HG03565 (cell line): ENCODE results near the gene PHKA2.

Source experiments
- ATAC-seq: cut with Tn5 transposase; IDR thresholded peaks from one replicate; pipeline ENCODE4 v1.9.1; 2021; ENCODE audit warnings: mild to moderate bottlenecking, moderate library complexity; ENCODE audit not compliant: unreplicated experiment

The PHKA2 gene

DNA sequence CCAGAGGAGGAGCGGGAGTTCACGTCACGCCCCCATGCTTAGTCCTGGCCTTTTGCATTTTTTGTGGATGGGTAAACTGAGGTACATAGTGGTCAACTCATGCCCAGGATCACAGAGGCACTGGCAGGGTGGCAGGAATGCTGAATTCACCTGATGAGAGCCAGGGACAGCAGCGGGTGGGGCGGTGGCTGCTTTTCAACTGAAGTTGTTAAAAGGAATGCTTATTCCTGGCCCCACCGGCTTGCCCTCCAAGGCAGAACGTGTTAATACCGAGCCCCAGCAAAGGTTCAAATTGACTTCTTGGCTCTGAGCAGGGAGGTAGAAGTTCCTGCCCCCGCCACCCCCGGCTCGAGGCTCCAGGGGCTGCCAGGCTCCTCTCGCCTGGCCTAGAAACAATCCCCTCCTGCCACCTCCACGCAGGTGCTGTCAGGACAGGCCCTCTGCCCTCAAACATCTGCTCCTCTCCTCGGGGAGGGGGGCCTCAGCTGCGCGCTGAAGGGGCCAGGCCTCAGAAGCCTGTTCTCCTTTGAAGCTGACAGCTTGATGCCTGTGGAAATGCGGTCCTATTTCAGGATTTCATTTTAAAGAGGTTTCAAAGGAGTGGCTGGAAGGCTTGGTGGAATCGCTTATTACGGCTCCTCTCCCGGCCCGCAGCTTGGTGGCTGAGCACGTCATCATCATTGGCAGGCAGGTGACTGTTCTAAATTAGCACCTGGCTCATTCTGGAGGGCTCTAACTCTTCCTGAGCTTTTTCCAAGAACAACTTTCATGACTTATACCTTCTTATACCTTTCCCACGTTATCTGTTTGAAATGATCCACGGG, 93.0 kb downstream of the PHKA2 start:
- no peak for ATAC-seq

DNA sequence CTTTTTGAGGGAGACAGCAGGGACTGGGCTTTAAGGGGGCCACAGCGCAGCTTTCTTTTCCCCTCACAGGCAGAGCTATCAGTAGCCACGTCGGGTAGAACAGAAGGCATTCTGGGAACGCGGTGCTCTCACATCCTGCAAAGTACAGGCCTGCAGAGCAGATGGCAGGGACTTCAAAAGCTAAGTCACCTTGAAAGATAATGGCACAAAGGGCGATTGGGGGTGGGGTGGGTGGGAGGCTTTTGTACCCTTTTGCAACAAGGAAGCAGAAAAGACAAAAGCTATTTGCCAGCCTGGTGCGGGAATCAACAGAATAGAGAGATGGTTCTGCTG, 93.9 kb downstream of the PHKA2 start:
- ATAC-seq: no peak

DNA sequence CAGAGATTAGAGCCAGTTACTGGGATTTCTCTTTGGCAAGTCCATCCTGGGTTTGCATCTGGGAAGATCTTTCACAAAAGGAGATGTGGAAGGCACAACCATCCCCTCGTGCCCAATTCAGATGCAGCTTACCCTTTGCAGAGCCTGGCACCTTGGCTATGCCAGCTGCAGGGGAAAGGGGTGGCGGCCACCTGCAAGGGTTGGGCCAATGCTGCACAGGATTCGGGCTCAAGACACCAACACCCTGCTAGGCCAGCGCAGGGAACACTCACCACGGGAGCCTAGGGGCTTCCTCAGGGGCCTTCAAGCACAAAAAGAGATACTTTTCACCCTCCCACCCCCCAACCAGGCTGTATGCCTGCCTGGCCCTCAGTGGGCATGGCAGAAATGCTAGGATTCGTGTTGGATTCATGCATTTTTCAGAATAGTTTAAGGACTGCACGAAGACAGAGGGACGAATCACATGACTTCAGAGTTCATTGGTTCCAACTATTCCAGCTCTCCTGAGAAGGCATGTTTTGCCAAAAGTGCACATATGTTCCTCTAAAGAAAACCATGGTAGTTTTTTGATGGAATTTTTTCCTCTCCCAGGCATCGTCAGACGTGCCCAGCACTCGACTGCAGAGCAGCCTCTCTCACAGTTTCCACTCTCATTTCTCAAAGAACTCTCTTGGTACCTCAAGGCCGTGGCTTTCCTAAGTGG, 94.4 kb downstream of the PHKA2 start:
- ATAC-seq: no peak

DNA sequence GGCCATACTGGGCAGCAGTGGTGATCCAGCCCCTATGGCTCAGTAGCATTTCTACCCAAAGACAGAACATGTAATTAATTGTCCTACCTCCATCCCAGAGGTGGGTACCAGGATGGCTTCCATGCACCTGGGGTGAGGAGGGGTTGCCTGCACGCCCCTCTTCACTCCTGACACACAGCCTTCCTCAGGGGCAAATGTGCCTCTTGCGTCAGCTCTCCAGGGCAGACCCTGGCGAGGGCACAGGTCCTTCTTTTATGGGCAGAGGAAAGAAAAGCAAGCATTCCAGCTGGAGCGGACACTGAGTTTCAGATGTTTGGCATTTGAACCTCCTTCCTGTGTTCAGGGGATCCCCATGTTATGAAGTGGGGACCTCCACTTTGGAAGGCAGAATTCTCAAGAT, 95.6 kb downstream of the PHKA2 start:
- ATAC-seq: no peak

DNA sequence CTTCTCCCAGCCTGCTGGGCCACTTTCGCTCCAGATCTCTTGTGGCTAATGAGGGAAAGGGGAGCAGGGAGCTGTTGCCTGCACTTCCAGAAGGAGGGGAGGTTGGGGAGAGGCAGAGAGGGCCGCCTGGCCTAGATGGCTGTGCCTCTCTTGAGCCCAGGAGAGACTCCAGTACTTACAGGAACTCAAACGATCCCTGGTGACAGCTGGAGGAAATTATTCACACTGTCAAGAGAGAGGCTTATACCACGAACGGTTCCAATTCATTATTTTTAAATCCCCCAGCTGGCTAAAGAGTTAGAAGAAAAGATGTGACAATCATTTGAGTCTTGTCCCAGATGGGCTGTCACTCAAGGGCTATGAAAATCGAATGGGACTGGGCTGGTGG, 96.1 kb downstream of the PHKA2 start:
- no peak for ATAC-seq

DNA sequence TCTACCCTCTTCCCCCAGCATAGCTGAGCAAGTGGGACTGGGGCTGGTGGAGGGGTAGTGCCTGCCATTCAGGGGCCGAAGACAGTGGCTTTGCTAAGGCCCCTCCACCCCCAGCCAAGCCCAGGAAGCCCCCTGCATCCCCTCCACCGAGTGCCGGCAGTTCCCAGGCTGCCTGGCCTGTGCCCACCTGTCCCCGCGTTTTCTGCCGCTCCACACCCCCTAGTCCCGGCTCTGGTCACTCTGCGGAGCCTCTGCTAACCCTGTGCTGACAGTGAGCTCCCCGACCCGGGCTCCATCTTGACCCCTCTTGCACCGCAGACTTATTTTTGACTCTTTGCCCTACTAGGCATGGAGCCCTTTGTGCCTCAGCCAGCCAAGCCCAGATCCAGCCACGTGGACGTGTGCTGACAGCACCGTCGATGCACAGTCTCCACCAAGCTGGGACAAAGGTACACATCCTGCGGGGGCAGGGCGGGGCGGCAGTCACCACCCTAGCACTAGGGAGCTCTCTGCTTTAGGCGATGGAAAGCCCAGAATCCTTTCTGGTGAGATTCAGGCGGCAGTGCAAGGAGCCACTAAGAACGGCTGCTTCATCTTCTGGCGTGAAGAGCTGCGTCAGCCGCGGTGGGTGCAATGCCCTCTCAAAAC, 96.6 kb downstream of the PHKA2 start:
- ATAC-seq: no peak

DNA sequence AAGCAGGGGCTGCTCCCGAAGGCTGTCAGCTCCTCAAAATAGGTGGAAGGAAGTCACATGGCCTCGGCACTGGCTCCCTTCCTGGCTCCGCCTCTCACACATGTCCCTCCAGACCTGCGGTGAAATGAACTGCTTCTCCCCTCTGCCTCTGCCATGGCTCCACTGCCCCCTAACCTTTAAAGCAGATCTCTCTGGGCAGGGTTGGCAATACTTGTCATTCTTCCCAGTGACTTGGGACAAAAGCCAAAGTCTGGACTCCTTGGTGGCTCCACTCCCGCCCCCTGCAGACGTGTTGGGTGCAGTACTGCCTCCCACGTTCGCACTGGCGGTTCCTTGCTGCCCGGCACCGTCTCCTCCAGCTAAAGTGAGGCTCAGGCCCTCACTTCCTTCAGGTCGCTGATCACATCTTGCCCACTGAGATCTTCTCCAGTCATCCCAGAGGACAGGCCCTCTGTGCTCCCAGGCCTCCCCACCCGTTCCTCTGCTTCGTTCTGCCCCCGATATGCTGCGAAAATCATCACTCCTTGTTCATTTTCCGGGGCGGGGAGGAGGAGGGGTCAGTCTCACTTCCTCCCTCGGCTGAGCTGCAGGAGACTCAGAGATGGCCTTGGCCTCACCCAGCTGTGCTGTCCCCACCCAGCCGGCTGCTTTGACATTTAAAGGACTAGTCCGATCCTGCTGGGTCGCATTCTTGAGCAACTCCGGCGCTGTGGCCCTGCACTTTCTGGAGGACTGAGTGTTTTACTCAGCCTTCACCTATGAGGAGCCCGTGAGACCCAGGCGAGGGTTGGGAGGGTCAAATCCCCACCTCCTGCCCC, 97.4 kb downstream of the PHKA2 start:
- peak; percentile 62 for ATAC-seq

DNA sequence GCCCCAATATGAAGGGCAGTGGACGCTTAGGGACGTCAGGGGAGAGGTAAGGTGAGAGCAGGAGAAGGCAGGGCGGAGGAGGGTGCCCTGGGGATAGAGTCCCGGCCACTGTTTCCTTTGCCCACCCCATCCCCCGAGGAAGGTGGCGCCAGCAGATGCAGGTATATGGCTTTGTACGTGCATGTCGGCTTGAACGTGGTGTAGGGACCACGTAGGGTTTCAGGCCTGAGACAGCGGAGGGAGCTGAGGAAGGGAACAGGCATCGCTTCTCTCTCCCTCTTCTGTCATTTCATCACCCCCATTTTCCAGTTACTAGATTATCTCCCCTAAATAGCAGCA, 97.9 kb downstream of the PHKA2 start:
- ATAC-seq: peak; percentile 14

DNA sequence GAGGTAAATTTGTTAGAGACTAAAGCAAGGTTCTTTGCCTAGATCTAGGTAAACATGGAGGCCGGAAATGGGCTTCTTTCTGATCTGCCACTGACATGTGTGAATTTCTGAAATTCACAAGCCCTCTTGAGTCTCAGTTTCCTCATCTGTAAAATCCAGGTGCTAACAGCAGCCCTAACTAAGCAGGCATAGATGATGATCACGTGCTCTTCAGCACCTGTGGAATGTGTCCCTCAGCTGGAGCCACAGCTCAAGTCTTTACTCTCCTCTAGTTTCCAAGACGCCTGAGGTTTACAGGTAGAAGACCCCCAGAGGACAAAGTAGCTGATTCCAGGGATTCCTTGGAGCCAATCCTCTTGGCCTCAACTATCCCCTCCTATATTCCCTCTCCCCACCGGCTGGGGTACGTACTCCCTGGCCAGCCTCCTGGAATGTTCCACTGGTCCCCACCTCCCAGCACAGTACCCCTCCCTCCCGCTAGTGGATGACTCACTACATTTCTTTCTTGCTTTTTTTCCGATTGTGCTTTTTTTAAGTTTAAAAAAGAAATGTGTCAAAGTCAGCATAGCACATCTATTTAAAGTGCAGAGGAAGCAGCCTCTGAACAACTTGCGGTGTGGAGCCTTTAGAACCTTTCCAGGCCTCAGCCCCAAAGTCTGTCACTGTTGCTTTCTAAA, 98.4 kb downstream of the PHKA2 start:
- ATAC-seq: no peak

DNA sequence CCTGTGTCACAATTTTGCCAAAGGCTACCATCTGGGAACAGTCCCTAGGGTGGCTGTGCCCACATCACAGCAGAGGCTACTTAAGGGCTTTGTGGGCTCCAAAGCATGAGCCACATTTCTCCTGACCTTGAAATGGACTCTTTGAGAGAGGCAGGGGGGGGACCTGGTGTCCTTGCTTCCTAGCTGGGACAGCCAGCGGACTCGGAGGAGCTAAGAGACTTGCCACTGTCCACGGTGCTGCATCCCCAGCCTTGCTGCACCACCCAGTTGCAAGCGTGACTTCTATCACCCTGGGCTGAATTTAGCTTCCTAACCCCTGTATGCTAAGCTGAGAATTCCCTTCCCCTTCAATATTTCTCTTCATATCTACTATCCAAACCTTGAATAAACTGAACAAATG, 99.0 kb downstream of the PHKA2 start:
- ATAC-seq: no peak

DNA sequence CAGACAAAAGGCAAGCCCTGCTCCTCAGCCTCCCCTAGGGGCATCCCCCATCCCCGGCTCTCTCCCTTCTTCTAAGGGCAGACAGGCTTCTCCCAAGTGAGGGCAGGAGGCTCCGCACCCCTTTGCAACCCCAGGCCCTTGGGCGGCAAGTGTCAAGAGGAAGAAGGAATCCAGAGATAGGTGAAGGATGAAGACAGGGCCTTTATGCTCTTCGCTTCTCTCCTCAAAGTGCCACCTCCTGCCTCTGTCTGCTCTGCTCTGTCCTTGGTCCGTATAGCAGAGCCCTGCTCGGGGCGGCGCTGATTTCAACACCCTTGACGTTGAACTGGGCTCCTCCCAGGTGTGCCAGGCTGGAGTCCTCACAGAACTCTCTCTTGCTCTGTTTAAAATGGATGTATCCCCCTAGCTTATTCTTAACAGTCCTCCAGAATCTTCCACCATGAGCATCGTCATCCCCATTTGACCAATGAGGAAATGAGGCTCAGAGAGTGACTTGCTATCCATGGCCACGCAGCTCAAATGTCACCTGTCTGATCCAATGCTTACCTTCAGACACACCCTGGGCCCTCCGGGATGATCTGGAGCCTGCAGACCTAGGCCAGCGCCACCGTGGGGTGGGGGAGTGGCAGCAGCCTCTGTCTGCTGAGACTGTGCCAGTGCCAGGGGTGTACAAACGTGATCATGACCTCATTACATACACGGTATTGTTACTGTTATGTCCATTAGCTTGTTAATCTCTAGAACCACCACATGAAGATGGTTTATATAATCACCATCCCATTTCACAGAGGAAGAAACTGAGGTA, 99.8 kb downstream of the PHKA2 start:
- no peak for ATAC-seq

DNA sequence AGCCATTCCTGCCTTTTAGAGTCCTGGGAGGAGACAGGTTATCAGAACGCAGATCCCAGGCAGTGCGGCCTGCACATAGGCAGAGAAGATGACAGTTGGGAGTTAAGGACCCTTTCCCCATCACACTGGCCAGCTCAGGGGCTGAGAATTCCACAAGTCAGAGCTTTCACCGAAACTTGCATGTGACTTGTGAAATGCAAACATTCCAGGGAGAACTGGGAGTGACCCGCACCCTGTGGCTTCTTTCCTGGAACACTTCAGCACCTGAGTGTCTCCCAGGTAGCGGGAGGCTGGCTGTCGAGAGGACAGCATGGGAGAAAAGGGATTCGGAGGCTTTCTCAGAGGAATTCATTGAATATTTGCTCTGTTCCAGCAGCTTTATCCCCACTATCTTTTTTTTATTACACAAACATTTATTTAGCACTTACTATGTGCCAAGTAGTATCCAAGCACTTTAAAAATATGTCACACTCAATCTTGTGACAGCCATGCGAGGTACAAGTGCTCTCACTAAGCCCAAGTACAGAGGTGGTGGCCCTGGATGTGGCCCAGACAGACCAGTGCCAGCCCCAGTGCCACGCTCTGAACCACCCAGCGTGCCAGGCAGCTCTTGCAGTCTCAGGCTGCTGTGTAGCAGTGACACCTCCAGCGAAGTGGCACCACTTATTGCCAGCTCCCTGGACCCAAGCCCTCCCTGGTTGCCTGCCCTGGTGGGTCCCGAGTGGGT, 100.5 kb downstream of the PHKA2 start:
- no peak for ATAC-seq

DNA sequence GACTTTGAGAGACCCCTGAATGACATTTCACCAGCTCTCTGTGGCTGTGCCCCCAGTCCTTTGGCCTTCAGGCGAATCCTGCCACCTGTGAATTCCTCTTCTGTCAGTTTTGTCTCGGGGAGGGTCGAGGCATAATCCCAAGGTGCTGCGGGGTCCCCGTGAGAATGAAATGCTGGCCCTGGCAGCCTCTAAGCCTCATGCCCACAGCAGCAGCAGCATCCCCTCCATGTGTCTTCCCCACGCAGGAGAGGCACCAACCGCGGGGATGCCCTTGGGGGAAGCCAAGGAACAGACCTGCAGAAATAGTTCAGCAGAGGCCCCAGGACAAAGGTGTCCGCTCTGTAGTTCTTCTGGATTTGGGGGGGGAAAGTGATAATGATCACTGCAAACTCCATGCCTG, 104.8 kb downstream of the PHKA2 start:
- no peak for ATAC-seq

DNA sequence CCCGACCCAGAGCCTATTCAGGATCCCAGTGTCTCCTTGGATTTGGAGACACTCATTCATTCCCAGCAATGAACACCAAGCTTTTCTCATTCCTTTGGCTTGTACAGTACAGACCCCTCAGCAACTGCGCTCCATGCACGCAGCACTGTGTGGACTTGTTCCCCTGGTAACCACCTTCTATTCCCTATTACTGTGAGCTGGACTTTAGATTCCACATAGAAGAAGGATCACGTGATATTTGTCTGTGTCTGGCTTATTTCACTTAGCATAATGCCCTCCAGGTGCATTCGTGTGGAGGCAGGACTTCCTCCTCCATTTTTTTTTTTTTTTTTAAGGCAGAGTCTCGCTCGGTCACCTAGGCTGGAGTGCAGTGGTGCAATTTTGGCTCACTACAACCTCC, 106.4 kb downstream of the PHKA2 start:
- no peak for ATAC-seq

DNA sequence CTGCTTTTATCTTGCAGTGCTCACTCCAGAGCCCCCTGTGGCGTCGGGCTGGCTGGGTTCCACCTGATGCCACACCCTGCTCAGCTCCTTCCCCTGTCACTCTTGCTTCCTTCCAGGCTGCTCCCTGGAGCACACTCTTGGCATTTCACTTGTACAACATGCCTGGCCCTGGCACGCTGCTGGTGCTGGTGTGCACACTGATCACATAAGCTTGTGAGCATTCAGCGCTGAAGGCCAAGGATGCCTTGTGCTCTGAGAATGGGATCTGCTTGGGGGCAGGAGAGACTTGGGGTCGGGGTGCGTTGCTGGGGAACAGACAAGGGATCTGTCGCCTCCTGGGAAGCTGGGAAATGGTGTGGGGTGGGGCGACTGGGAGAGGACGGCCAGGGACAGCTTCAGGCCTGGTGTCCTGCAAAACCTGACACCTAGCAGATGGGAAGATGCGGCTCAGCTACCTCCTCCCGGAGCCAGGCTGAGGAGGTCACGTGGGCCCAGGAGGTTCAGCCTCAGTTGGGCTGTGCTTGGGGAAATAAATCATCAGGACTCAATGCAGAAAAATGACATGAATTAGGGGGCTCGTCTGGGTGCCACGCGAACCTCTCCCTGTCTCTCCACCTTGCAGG, 108.5 kb downstream of the PHKA2 start:
- no peak for ATAC-seq

DNA sequence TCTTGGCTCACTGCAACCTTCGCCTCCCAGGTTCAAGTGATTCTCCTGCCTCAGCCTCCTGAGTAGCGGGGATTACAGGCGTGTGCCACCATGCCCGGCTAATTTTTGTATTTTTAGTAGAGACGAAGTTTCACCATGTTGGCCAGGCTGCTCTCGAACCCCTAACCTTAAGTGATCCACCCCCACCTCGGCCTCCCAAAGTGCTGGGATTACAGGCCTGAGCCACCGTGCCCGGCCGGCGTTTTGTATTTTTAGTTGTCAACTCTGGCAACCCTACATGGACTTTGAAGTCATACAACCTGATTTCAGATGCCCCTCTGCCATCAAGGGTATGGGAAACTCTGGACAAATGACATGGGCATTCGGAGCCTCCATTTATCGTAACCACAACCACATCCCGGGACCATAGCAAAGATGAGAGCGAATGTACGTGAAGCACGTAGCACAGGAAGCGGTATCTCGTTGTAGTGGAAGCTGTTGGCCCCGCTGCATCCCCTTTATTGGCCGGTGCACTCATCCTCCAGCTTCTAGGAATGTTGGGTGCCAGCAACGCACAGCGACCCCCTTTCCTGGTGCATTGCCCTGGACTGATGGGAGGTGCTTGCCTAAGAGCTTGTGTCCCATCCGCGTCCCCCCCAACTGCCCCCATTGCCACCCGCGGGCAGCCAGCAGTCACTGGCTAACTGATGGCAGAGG, 109.2 kb downstream of the PHKA2 start:
- ATAC-seq: no peak

DNA sequence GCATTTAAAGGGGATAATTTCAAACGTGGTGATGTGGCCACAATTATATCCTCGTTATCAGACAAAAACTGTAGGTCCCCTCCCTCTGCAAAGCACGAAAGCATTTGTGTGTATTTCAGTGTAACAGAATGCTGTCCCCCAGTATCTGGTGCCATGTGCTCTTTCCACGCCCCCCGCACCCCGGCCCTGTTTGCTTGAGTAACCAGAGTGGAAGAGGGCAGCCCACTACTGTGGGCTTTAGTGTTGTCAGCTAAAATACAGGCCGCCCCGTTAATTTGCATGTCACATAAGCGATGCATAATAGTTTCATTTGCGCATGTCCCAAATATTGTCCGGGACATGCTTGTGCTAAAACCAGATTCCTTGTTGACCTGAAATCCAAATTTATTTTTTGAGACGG, 110.1 kb downstream of the PHKA2 start:
- no peak for ATAC-seq

DNA sequence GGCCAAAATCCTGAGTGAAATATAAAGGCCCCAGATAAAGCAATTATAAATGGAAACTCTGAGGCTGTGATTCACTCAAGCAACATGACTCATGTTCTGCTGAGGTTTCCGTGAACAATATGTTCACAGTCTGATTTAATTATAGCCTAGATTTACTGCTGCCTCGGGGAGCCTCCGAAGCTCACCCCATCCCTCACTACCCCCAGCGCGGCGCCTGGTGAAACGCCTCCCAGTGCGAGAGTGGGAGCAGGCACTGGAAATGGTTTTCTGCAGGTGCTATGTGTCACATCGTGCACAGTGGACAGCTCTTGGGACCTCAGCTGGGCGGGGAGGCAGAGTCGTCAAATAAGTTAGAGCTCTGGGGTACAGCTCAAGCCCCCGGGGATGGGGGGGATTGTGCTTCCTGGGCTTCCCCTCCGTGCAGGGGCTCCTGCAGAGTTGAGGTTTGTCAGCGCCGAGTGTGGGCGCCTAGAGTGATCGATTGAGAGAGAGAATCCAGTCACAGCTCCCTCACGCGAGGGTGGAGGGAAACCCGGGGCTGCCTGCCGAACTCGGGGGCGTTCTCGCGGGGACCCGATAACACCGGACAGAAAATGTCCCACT, 110.6 kb downstream of the PHKA2 start:
- ATAC-seq: no peak
